WTC11 (cell line): ENCODE data around the gene ASB17. TPM values are rescaled to one million over a fixed set of nuclear protein-coding genes. Genes with fewer than 3 reads are reported as not detected.

Experiments used
- ATAC-seq: fragments of 200-7000 bp; cut with Tn5 transposase; 2 replicates; pipeline ENCODE4 v1.10.0; 2021; ENCODE audit warnings: mild to moderate bottlenecking, moderate library complexity
- CTCF ChIA-PET: fragments of 300-600 bp; sonication (Branson Sonifier 250); formaldehyde crosslinking; loops from one replicate; lab custom pipeline; 2021; ENCODE audit warnings: antibody characterized with exemption; lab: Charles Lee
- POLR2A ChIA-PET: fragments of 350-600 bp; sonication (Branson Sonifier 250); formaldehyde crosslinking; loops from one replicate; lab custom pipeline; 2021; ENCODE audit warnings: antibody characterized with exemption; lab: Charles Lee
- DNase-seq: peaks from one replicate; pipeline ENCODE4 v3.0.0; 2021; ENCODE audit warnings: low spot score
- H3K27ac Mint-ChIP-seq: 2 replicates; pipeline ENCODE4 v1.8.0; 2021; ENCODE audit warnings: mixed read lengths
- H3K27me3 Mint-ChIP-seq: 2 replicates; pipeline ENCODE4 v1.8.0; 2021; ENCODE audit warnings: low read depth, mild to moderate bottlenecking, moderate library complexity, mixed read lengths
- H3K36me3 Mint-ChIP-seq: 2 replicates; pipeline ENCODE4 v1.8.0; 2021; ENCODE audit warnings: mixed read lengths
- H3K4me1 Mint-ChIP-seq: 2 replicates; pipeline ENCODE4 v1.8.0; 2022; ENCODE audit warnings: mixed read lengths
- H3K4me3 Mint-ChIP-seq: 2 replicates; pipeline ENCODE4 v1.8.0; 2021; ENCODE audit warnings: mild to moderate bottlenecking, moderate library complexity, mixed read lengths
- H3K9me3 Mint-ChIP-seq: 2 replicates; pipeline ENCODE4 v1.8.0; 2021; ENCODE audit warnings: mixed read lengths
- CREM ChIP-seq: sonication (generic); formaldehyde crosslinking; IDR thresholded peaks from 2 replicates; pipeline ENCODE4 v1.8.1; 2022; ENCODE audit warnings: mild to moderate bottlenecking, missing genetic modification reagents, moderate library complexity
- CTCF ChIP-seq: fragments of 200-600 bp; IDR thresholded peaks from 2 replicates; pipeline ENCODE4 v1.8.0; 2022; ENCODE audit warnings: antibody characterized with exemption
- ESRRA ChIP-seq: sonication (generic); formaldehyde crosslinking; IDR thresholded peaks from 2 replicates; pipeline ENCODE4 v1.8.1; 2022; ENCODE audit warnings: mild to moderate bottlenecking, missing genetic modification reagents, borderline replicate concordance
- FOXK1 ChIP-seq: sonication (generic); formaldehyde crosslinking; IDR thresholded peaks from 2 replicates; pipeline ENCODE4 v1.8.0; 2022; ENCODE audit warnings: mild to moderate bottlenecking, moderate library complexity, missing genetic modification reagents
- HMGXB4 ChIP-seq: sonication (generic); formaldehyde crosslinking; IDR thresholded peaks from 2 replicates; pipeline ENCODE4 v1.8.1; 2023; ENCODE audit warnings: mild to moderate bottlenecking, moderate library complexity, missing genetic modification reagents
- MLX ChIP-seq: sonication (generic); formaldehyde crosslinking; IDR thresholded peaks from 2 replicates; pipeline ENCODE4 v1.8.1; 2023; ENCODE audit warnings: mild to moderate bottlenecking, missing genetic modification reagents, moderate library complexity
- PREB ChIP-seq: sonication (generic); formaldehyde crosslinking; IDR thresholded peaks from 2 replicates; pipeline ENCODE4 v1.8.1; 2022; ENCODE audit warnings: mild to moderate bottlenecking, missing genetic modification reagents, moderate library complexity, borderline replicate concordance
- PRRX2 ChIP-seq: fragments of 250-450 bp; sonication (Bioruptor Pico); IDR thresholded peaks from 2 replicates; pipeline ENCODE4 v1.8.0; 2021; ENCODE audit warnings: mild to moderate bottlenecking
- SP1 ChIP-seq: sonication (generic); formaldehyde crosslinking; conservative IDR thresholded peaks from 2 replicates; pipeline ENCODE4 v1.8.1; 2022; ENCODE audit warnings: missing genetic modification reagents
- TEAD4 ChIP-seq: sonication (generic); formaldehyde crosslinking; IDR thresholded peaks from 2 replicates; pipeline ENCODE4 v1.8.0; 2022; ENCODE audit warnings: mild to moderate bottlenecking, missing genetic modification reagents
- ZBTB21 ChIP-seq: sonication (generic); formaldehyde crosslinking; IDR thresholded peaks from 2 replicates; pipeline ENCODE4 v1.8.1; 2023; ENCODE audit warnings: mild to moderate bottlenecking, missing genetic modification reagents, borderline replicate concordance
- ZNF138 ChIP-seq: sonication (generic); formaldehyde crosslinking; conservative IDR thresholded peaks from 2 replicates; pipeline ENCODE4 v1.8.1; 2022; ENCODE audit warnings: mild to moderate bottlenecking, moderate library complexity, missing genetic modification reagents
- ZNF232 ChIP-seq: sonication (generic); formaldehyde crosslinking; IDR thresholded peaks from 2 replicates; pipeline ENCODE4 v1.8.0; 2022; ENCODE audit warnings: mild to moderate bottlenecking, missing genetic modification reagents
- ZNF532 ChIP-seq: fragments of 250-450 bp; sonication (Bioruptor Pico); IDR thresholded peaks from 2 replicates; pipeline ENCODE4 v1.9.0; 2021; ENCODE audit warnings: mild to moderate bottlenecking, borderline replicate concordance
- total RNA-seq: library from RNA; stranded (reverse); gene quantifications from 3 replicates; pipeline ENCODE4 v1.2.3, GENCODE V29; 2021

Gene ASB17
- total RNA-seq, 1 experiment from 2014 or later: not detected

- no peak for TF ChIP-seq ZNF532 (CRISPR knock-in tag)
- no peak for TF ChIP-seq CTCF
- no peak for TF ChIP-seq ZNF138 (CRISPR knock-in tag)
- TF ChIP-seq HMGXB4: no peak
- no peak for TF ChIP-seq ESRRA (CRISPR knock-in tag)
- TF ChIP-seq ZNF232 (CRISPR knock-in tag): no peak
- no peak for TF ChIP-seq PRRX2 (CRISPR knock-in tag)
- TF ChIP-seq CREM: no peak
- TF ChIP-seq ZBTB21 (CRISPR knock-in tag): no peak
- TF ChIP-seq PREB: no peak
- no peak for TF ChIP-seq MLX (CRISPR knock-in tag)
- no peak for TF ChIP-seq TEAD4
- no peak for TF ChIP-seq SP1
- no peak for TF ChIP-seq FOXK1 (CRISPR knock-in tag)
- Mint-ChIP-seq H3K4me1 (peaks cover 7% of the 10 kb centered on the region), H3K27ac (no peak overlapping the region), H3K9me3 (peaks cover 31% of the 10 kb centered on the region), H3K4me3 (no peak overlapping the region), H3K36me3 (peaks cover 21% of the 10 kb centered on the region), H3K27me3 (no peaks in the 10 kb centered on the region; the same call in 1 of the 2 replicates)
- DNase-seq (no peak), ATAC-seq (no peak)
- ChIA-PET POLR2A (no interaction called here), CTCF (no interaction called here)
Observed at GRCh38 chr1:75870951-75871350, 61.3 kb downstream of the ASB17 start.

Other genes with a start within 250 kb of the ASB17 start
- gene ACADM, start 207.7 kb downstream of the ASB17 start, total RNA-seq: 36.6 to 37.9 TPM (median 37.6 TPM) in 3 replicates
- gene RABGGTB, start 146.1 kb downstream of the ASB17 start, total RNA-seq: 102 to 139 TPM (median 112 TPM) in 3 replicates
- gene MSH4, start 135.5 kb downstream of the ASB17 start, total RNA-seq: 0.27 to 0.33 TPM (median 0.30 TPM) in 3 replicates
- gene ST6GALNAC3, start 142.3 kb upstream of the ASB17 start, total RNA-seq: 11.9 to 14.1 TPM (median 12.7 TPM) in 3 replicates